ENCODE measurements around the gene RAB40C.

GRCh38 chr16:642189-643049 is 52.6 kb downstream of the RAB40C start:
- TF ChIP-seq CTCF (IDR thresholded peaks at IDR 0.05 in 2 of 3, conservative IDR thresholded peaks at IDR 0.05 in 1 of 3; ENCODE audit: control insufficient read depth in 2 of 3, extremely low read depth in 1 of 3, insufficient read depth in 1 of 3, low read depth in 3 of 3, low read length in 3 of 3) (no peak), EZH2 (IDR thresholded peaks at IDR 0.05; ENCODE audit: borderline replicate concordance, control insufficient read depth, low read depth, low read length) (no peak), NR2F1 (conservative IDR thresholded peaks at IDR 0.05) (0 out of 2 replicates have a peak, but pooled peaks have one; percentile 65), JUND (IDR thresholded peaks at IDR 0.05; ENCODE audit: low read depth, low read length) (no peak), SP1 (IDR thresholded peaks at IDR 0.05; ENCODE audit: low read depth, low read length) (no peak)
